Panc1 (cell line): Measurements from ENCODE around the gene SLC35A3. TPM values are rescaled to one million over a fixed set of nuclear protein-coding genes. Genes with fewer than 3 reads are reported as not detected.

ENCODE experiments used
- ATAC-seq: fragments of 200-7000 bp; cut with Tn5 transposase; 2 replicates; pipeline ENCODE4 v1.9.1; 2020; ENCODE audit warnings: mild to moderate bottlenecking, moderate library complexity
- BruUV-seq: library from RNA; stranded (reverse); fragments of 400-500 nt; replicated peaks from 2 replicates; lab custom pipeline; 2021; lab: Mats Ljungman, UMichigan
- CTCF ChIA-PET: fragments of 300-600 bp; sonication (Branson Sonifier 250); formaldehyde crosslinking; loops from one replicate; lab custom pipeline; 2022; ENCODE audit warnings: antibody characterized with exemption; lab: Charles Lee
- POLR2A ChIA-PET: fragments of 300-600 bp; sonication (Branson Sonifier 250); formaldehyde crosslinking; loops from one replicate; lab custom pipeline; 2022; ENCODE audit warnings: antibody characterized with exemption; lab: Charles Lee
- DNase-seq: peaks from one replicate; pipeline ENCODE4 v3.0.0-alpha.2; 2010; ENCODE audit warnings: low read depth, low spot score
- H3K27ac ChIP-seq: 2 replicates; pipeline ENCODE4 v1.5.1; 2011; ENCODE audit warnings: mild to moderate bottlenecking, low read length, inconsistent platforms
- H3K27me3 ChIP-seq: fragments of 200-500 bp; sonication (Bioruptor generic); 2 replicates; pipeline ENCODE4 v1.6.0; 2014; ENCODE audit warnings: low read length, inconsistent platforms; ENCODE audit not compliant: control insufficient read depth, insufficient read depth
- H3K36me3 ChIP-seq: fragments of 200-500 bp; sonication (Bioruptor generic); 2 replicates; pipeline ENCODE4 v1.5.1; 2014; ENCODE audit warnings: inconsistent platforms, mild to moderate bottlenecking, low read length, moderate library complexity; ENCODE audit not compliant: control insufficient read depth, insufficient read depth
- H3K4me1 ChIP-seq: 2 replicates; pipeline ENCODE4 v1.5.1; 2011; ENCODE audit warnings: inconsistent platforms, mild to moderate bottlenecking, low read length, moderate library complexity; ENCODE audit not compliant: control insufficient read depth, insufficient read depth
- H3K4me3 ChIP-seq, 2 experiments: 2 replicates each; pipeline ENCODE4 v1.5.1; 2011 to 2012; ENCODE audit warnings: low read depth in 2 of 2, low read length in 2 of 2, mild to moderate bottlenecking in 2 of 2, inconsistent platforms in 1 of 2, moderate library complexity in 1 of 2
- H3K9me3 ChIP-seq: fragments of 200-500 bp; sonication (Bioruptor generic); 2 replicates; pipeline ENCODE4 v1.5.1; 2014; ENCODE audit warnings: low read depth, mild to moderate bottlenecking, inconsistent platforms, low read length, moderate library complexity; ENCODE audit not compliant: control insufficient read depth, insufficient read depth
- POLR2AphosphoS5 ChIP-seq: IDR thresholded peaks from 2 replicates; pipeline ENCODE4 v1.6.1; 2012; ENCODE audit warnings: mild to moderate bottlenecking, low read depth, low read length, moderate library complexity
- SIN3A ChIP-seq: IDR thresholded peaks from 2 replicates; pipeline ENCODE4 v1.6.1; 2012; ENCODE audit warnings: low read depth, mild to moderate bottlenecking, low read length, moderate library complexity, borderline replicate concordance; ENCODE audit not compliant: insufficient read depth
- TCF7L2 ChIP-seq: IDR thresholded peaks from 2 replicates; pipeline ENCODE4 v1.6.1; 2011; ENCODE audit warnings: mild to moderate bottlenecking, low read depth, low read length, inconsistent platforms
- in situ Hi-C: cut with HindIII; loops from 2 replicates; pipeline ENCODE4 v1.10.0; 2016; ENCODE audit warnings: low sequenced_read_pairs, low pct_unique_long_range_greater_than_20kb
- intact Hi-C: fragments of 100-400 bp; cut with micrococcal nuclease; formaldehyde crosslinking; loops from one replicate; pipeline ENCODE4 v1.10.0; 2022; ENCODE audit not compliant: unreplicated experiment
- total RNA-seq: library from RNA; stranded (reverse); gene quantifications from one replicate; pipeline ENCODE4 v1.2.1, GENCODE V29; 2021; ENCODE audit not compliant: unreplicated experiment
- TF ChIP-seq, protein P1 (sequence below): fragments of 450-650 bp; IDR thresholded peaks from 2 replicates; pipeline ENCODE4 v1.5.1; 2017; ENCODE audit warnings: mild to moderate bottlenecking
- TF ChIP-seq, protein P2 (sequence below), 2 experiments: IDR thresholded peaks; 2 replicates each; pipeline ENCODE4 v1.6.1; 2011 to 2012; ENCODE audit warnings: low read depth in 2 of 2, control low read depth in 1 of 2, low read length in 1 of 2, mild to moderate bottlenecking in 1 of 2, moderate library complexity in 1 of 2; ENCODE audit not compliant: insufficient read depth in 1 of 2

The SLC35A3 gene
- total RNA-seq, 1 experiment from 2014 or later = 15.9 TPM

GRCh38 chr1:99992044-99992722, 22.4 kb downstream of the SLC35A3 start:
- ATAC-seq = no peak
- POLR2A ChIA-PET = no interaction called here
- CTCF ChIA-PET = no interaction called here
- Histone ChIP-seq H3K4me3 (no peak overlapping the region), H3K4me1 (no peaks in the 10 kb centered on the region), H3K36me3 (no peaks in the 10 kb centered on the region; the same call in 1 of the 2 replicates), H3K27ac (no peak overlapping the region), H3K9me3 (peaks cover 3% of the 10 kb centered on the region; the same call in 1 of the 2 replicates), H3K27me3 (no peaks in the 10 kb centered on the region)
- BruUV-seq = no TSS peak
- in situ Hi-C loops (no loop called here), intact Hi-C loops (no loop called here)
- TF ChIP-seq, protein P1, sequence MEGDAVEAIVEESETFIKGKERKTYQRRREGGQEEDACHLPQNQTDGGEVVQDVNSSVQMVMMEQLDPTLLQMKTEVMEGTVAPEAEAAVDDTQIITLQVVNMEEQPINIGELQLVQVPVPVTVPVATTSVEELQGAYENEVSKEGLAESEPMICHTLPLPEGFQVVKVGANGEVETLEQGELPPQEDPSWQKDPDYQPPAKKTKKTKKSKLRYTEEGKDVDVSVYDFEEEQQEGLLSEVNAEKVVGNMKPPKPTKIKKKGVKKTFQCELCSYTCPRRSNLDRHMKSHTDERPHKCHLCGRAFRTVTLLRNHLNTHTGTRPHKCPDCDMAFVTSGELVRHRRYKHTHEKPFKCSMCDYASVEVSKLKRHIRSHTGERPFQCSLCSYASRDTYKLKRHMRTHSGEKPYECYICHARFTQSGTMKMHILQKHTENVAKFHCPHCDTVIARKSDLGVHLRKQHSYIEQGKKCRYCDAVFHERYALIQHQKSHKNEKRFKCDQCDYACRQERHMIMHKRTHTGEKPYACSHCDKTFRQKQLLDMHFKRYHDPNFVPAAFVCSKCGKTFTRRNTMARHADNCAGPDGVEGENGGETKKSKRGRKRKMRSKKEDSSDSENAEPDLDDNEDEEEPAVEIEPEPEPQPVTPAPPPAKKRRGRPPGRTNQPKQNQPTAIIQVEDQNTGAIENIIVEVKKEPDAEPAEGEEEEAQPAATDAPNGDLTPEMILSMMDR = no peak
- no peak for TF ChIP-seq SIN3A
- TF ChIP-seq, protein P2, sequence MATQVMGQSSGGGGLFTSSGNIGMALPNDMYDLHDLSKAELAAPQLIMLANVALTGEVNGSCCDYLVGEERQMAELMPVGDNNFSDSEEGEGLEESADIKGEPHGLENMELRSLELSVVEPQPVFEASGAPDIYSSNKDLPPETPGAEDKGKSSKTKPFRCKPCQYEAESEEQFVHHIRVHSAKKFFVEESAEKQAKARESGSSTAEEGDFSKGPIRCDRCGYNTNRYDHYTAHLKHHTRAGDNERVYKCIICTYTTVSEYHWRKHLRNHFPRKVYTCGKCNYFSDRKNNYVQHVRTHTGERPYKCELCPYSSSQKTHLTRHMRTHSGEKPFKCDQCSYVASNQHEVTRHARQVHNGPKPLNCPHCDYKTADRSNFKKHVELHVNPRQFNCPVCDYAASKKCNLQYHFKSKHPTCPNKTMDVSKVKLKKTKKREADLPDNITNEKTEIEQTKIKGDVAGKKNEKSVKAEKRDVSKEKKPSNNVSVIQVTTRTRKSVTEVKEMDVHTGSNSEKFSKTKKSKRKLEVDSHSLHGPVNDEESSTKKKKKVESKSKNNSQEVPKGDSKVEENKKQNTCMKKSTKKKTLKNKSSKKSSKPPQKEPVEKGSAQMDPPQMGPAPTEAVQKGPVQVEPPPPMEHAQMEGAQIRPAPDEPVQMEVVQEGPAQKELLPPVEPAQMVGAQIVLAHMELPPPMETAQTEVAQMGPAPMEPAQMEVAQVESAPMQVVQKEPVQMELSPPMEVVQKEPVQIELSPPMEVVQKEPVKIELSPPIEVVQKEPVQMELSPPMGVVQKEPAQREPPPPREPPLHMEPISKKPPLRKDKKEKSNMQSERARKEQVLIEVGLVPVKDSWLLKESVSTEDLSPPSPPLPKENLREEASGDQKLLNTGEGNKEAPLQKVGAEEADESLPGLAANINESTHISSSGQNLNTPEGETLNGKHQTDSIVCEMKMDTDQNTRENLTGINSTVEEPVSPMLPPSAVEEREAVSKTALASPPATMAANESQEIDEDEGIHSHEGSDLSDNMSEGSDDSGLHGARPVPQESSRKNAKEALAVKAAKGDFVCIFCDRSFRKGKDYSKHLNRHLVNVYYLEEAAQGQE (IDR thresholded peaks at IDR 0.05; ENCODE audit: insufficient read depth in 1 of 2, low read depth in 2 of 2, low read length in 1 of 2) = no peak
- TF ChIP-seq TCF7L2 = no peak
- TF ChIP-seq POLR2AphosphoS5 = no peak
- no peak for DNase-seq

GRCh38 chr1:99992760-99993467, 23.1 kb downstream of the SLC35A3 start:
- TF ChIP-seq, protein P2 (IDR thresholded peaks at IDR 0.05; ENCODE audit: insufficient read depth in 1 of 2, low read depth in 2 of 2, low read length in 1 of 2) = no peak
- TF ChIP-seq TCF7L2 = no peak
- H3K36me3 ChIP-seq = no peaks in the 10 kb centered on the region; the same call in 1 of the 2 replicates
- no peaks in the 10 kb centered on the region for H3K27me3 ChIP-seq
- in situ Hi-C loops (no loop called here), intact Hi-C loops (no loop called here)
- peaks cover 3% of the 10 kb centered on the region; the same call in 1 of the 2 replicates for H3K9me3 ChIP-seq
- ATAC-seq (no peak), DNase-seq (no peak)
- CTCF ChIA-PET = no interaction called here
- no peak overlapping the region for H3K27ac ChIP-seq
- H3K4me1 ChIP-seq = no peaks in the 10 kb centered on the region
- POLR2A ChIA-PET = no interaction called here
- H3K4me3 ChIP-seq = no peak overlapping the region
- no TSS peak for BruUV-seq
